H1 (cell line): Measurements from ENCODE around the gene ASAP2. TPM values are rescaled to one million over a fixed set of nuclear protein-coding genes. Genes with fewer than 3 reads are reported as not detected.

Source experiments
- CTCF ChIA-PET: fragments of 300-600 bp; sonication (Branson Sonifier 250); formaldehyde crosslinking; loops from one replicate; lab custom pipeline; 2021; ENCODE audit not compliant: partially characterized antibody; lab: Charles Lee
- POLR2A ChIA-PET: fragments of 300-600 bp; sonication (Branson Sonifier 250); formaldehyde crosslinking; loops from one replicate; lab custom pipeline; 2021; ENCODE audit warnings: inconsistent platforms; ENCODE audit not compliant: partially characterized antibody; lab: Charles Lee
- DNase-seq, 2 experiments: peaks; one replicate each; pipeline versions ENCODE4 v3.0.0 to v3.0.0-alpha.2; 2010 to 2022; ENCODE audit warnings: low spot score in 2 of 2, low read depth in 1 of 2, mixed read lengths in 1 of 2
- FAIRE-seq: peaks from 2 replicates; lab custom pipeline; 2011; peaks lifted over from hg19 to GRCh38; lab: Jason Lieb, UNC
- H2AFZ ChIP-seq: 2 replicates; pipeline ENCODE4 v1.8.1; 2012; ENCODE audit warnings: low read length, inconsistent platforms
- H2AK5ac ChIP-seq: 2 replicates; pipeline ENCODE4 v1.6.1; 2013; ENCODE audit warnings: low read depth, low read length
- H2BK120ac ChIP-seq: replicated peaks from 2 replicates; pipeline ENCODE3; 2013; ENCODE audit warnings: low read depth, low read length, inconsistent platforms
- H2BK12ac ChIP-seq: 2 replicates; pipeline ENCODE4 v1.6.1; 2013; ENCODE audit warnings: low read depth, low read length
- H2BK15ac ChIP-seq: 2 replicates; pipeline ENCODE4 v1.6.1; 2013; ENCODE audit warnings: low read length
- H2BK20ac ChIP-seq: 2 replicates; pipeline ENCODE4 v1.6.1; 2013; ENCODE audit warnings: low read length
- H2BK5ac ChIP-seq: 2 replicates; pipeline ENCODE4 v1.6.1; 2013; ENCODE audit warnings: low read depth, low read length
- H3K14ac ChIP-seq: 2 replicates; pipeline ENCODE4 v1.6.1; 2013; ENCODE audit warnings: inconsistent platforms; ENCODE audit not compliant: insufficient read length
- H3K18ac ChIP-seq: 2 replicates; pipeline ENCODE4 v1.6.1; 2013; ENCODE audit warnings: low read length; ENCODE audit errors: extremely low read depth
- H3K23ac ChIP-seq: 2 replicates; pipeline ENCODE4 v1.6.1; 2013; ENCODE audit warnings: inconsistent platforms; ENCODE audit not compliant: insufficient read length
- H3K23me2 ChIP-seq: 2 replicates; pipeline ENCODE4 v1.6.1; 2013; ENCODE audit warnings: low read depth, low read length
- H3K27ac ChIP-seq: 2 replicates; pipeline ENCODE4 v1.6.1; 2011; ENCODE audit warnings: low read depth, low read length, inconsistent platforms
- H3K27me3 ChIP-seq, 4 experiments: replicated peaks in 1 of 4; 1 replicate in 1 of 4; 2 replicates in 3 of 4; pipeline versions ENCODE4 v1.6.1 to v1.8.1; 2011 to 2013; ENCODE audit warnings: low read length in 3 of 4, mild to moderate bottlenecking in 3 of 4, inconsistent platforms in 2 of 4, mixed read lengths in 2 of 4, moderate library complexity in 1 of 4; ENCODE audit not compliant: control insufficient read depth in 3 of 4, insufficient read depth in 3 of 4; ENCODE audit errors: extremely low read depth in 1 of 4
- H3K36me3 ChIP-seq, 4 experiments: 2 replicates each; pipeline versions ENCODE4 v1.6.1 to v1.8.1; 2011 to 2013; ENCODE audit warnings: mild to moderate bottlenecking in 4 of 4, low read length in 3 of 4, moderate library complexity in 2 of 4, control low read depth in 1 of 4, inconsistent platforms in 1 of 4; ENCODE audit not compliant: insufficient read depth in 4 of 4, control insufficient read depth in 2 of 4
- H3K4ac ChIP-seq: replicated peaks from 2 replicates; pipeline ENCODE3; 2013; ENCODE audit warnings: low read length, low read depth, mixed read lengths, inconsistent platforms; ENCODE audit not compliant: insufficient read length
- H3K4me1 ChIP-seq, 4 experiments: replicated peaks in 1 of 4; 1 replicate in 1 of 4; 2 replicates in 3 of 4; pipeline versions ENCODE4 v1.6.1 to v1.8.1; 2011 to 2013; ENCODE audit warnings: low read length in 3 of 4, inconsistent platforms in 2 of 4, mixed read lengths in 1 of 4; ENCODE audit not compliant: insufficient read depth in 4 of 4, control insufficient read depth in 3 of 4
- H3K4me2 ChIP-seq, 2 experiments: 2 replicates each; pipeline versions ENCODE4 v1.6.1 to v1.8.1; 2011 to 2013; ENCODE audit warnings: low read depth in 2 of 2, low read length in 2 of 2, control low read depth in 1 of 2, inconsistent platforms in 1 of 2, mild to moderate bottlenecking in 1 of 2; ENCODE audit not compliant: insufficient read depth in 1 of 2
- H3K4me3 ChIP-seq, 4 experiments: fragments of 200-600, 300-600 bp in 1 of 4; sonication (generic), shearing (Covaris generic), sonication (Bioruptor Twin) in 1 of 4; 2 replicates each; pipeline versions ENCODE4 v1.5.1 to v1.8.1; 2011 to 2016; ENCODE audit warnings: low read length in 4 of 4, low read depth in 3 of 4, control low read depth in 2 of 4, inconsistent platforms in 2 of 4, mild to moderate bottlenecking in 2 of 4, mixed read lengths in 1 of 4, moderate library complexity in 1 of 4; ENCODE audit not compliant: insufficient read depth in 2 of 4; ENCODE audit errors: extremely low read depth in 1 of 4
- H3K56ac ChIP-seq: replicated peaks from 2 replicates; pipeline ENCODE3; 2013; ENCODE audit warnings: low read depth, mild to moderate bottlenecking, mixed read lengths, low read length, inconsistent platforms; ENCODE audit not compliant: insufficient read length
- H3K79me1 ChIP-seq: 2 replicates; pipeline ENCODE4 v1.6.1; 2013; ENCODE audit warnings: low read depth, low read length, control low read depth
- H3K79me2 ChIP-seq, 2 experiments: 2 replicates each; pipeline versions ENCODE4 v1.6.1 to v1.8.1; 2012 to 2013; ENCODE audit warnings: low read length in 2 of 2, mild to moderate bottlenecking in 2 of 2, inconsistent platforms in 1 of 2; ENCODE audit not compliant: insufficient read depth in 2 of 2, control insufficient read depth in 1 of 2
- H3K9ac ChIP-seq, 4 experiments: replicated peaks in 1 of 4; 1 replicate in 1 of 4; 2 replicates in 3 of 4; pipeline versions ENCODE4 v1.6.1 to v1.8.1; 2011 to 2013; ENCODE audit warnings: low read depth in 3 of 4, low read length in 3 of 4, control low read depth in 2 of 4, mild to moderate bottlenecking in 2 of 4, moderate library complexity in 2 of 4, inconsistent platforms in 1 of 4; ENCODE audit errors: extremely low read depth in 1 of 4
- H3K9me3 ChIP-seq, 2 experiments: 2 replicates each; pipeline versions ENCODE4 v1.6.1 to v1.8.1; 2012 to 2013; ENCODE audit warnings: mild to moderate bottlenecking in 2 of 2, moderate library complexity in 2 of 2, control low read depth in 1 of 2, inconsistent platforms in 1 of 2, low read depth in 1 of 2, low read length in 1 of 2, mixed read lengths in 1 of 2; ENCODE audit not compliant: insufficient read depth in 2 of 2
- H4K20me1 ChIP-seq, 2 experiments: replicated peaks in 1 of 2; 2 replicates each; pipeline versions ENCODE3 to v1.8.1; 2011 to 2013; ENCODE audit warnings: inconsistent platforms in 2 of 2, low read length in 2 of 2, mild to moderate bottlenecking in 1 of 2; ENCODE audit not compliant: insufficient read depth in 2 of 2, control insufficient read depth in 1 of 2
- H4K5ac ChIP-seq: 2 replicates; pipeline ENCODE4 v1.6.1; 2013; ENCODE audit warnings: low read length, low read depth, mixed read lengths, inconsistent platforms; ENCODE audit not compliant: insufficient read length
- H4K8ac ChIP-seq: 2 replicates; pipeline ENCODE4 v1.8.0; 2013; ENCODE audit warnings: mild to moderate bottlenecking, moderate library complexity, low read length, inconsistent platforms; ENCODE audit not compliant: insufficient read depth; ENCODE audit errors: extremely low read depth
- H4K91ac ChIP-seq: replicated peaks from 2 replicates; pipeline ENCODE3; 2013; ENCODE audit warnings: low read length, mixed read lengths, inconsistent platforms; ENCODE audit not compliant: insufficient read length
- KDM1A ChIP-seq: fragments of 200-600, 300-600 bp; sonication (generic); IDR thresholded peaks from 2 replicates; pipeline ENCODE4 v1.7.1; 2016; ENCODE audit warnings: mild to moderate bottlenecking, low read length, borderline replicate concordance
- NRF1 ChIP-seq: IDR thresholded peaks from 2 replicates; pipeline ENCODE4 v1.6.1; 2011; ENCODE audit warnings: mild to moderate bottlenecking, low read depth, low read length, improper control_type of control experiment
- YY1 ChIP-seq: IDR thresholded peaks from 2 replicates; pipeline ENCODE4 v1.6.1; 2011; ENCODE audit warnings: low read depth, mild to moderate bottlenecking, low read length
- WGBS, 2 experiments: shearing (Covaris generic) in 1 of 2; methylation state at CpG; one replicate each; pipeline versions ENCODE4 v1.1.6 to v1.1.7; 2013 to 2015; ENCODE audit warnings: low lambda C conversion rate in 2 of 2, mixed read lengths in 2 of 2, inconsistent platforms in 1 of 2, low coverage in 1 of 2, missing lambda C conversion rate in 1 of 2; ENCODE audit not compliant: insufficient replicate concordance in 2 of 2, insufficient coverage in 1 of 2, insufficient read length in 1 of 2; ENCODE audit errors: extremely low coverage in 1 of 2, missing lambda C conversion rate in 1 of 2; 5-methylcytosine and 5-hydroxymethylcytosine counted together
- polyA plus RNA-seq, 7 experiments: library from polyadenylated mRNA; depleted of rRNA in 3 of 7; stranded (reverse) in 5 of 7; unstranded in 2 of 7; fragments of >200 nt in 5 of 7; fragments of 200-250 nt in 2 of 7; gene quantifications; 1 replicate in 5 of 7; 2 replicates in 1 of 7; 4 replicates in 1 of 7; pipeline versions ENCODE4 v1.2.1 to v1.2.3, GENCODE V29; 2011 to 2013; ENCODE audit warnings: missing spikeins in 2 of 7, mixed read lengths in 2 of 7
- total RNA-seq: library from RNA; stranded (reverse); fragmentation: NEBNext Ultra II Directional; extraction: Animal tissue kit (Norgen Biotek cat#: 25700); gene quantifications from 2 replicates; pipeline ENCODE4 v1.2.1, GENCODE V29; 2021

Gene ASAP2
- total and polyA plus RNA-seq, 2 of the 8 experiments (the other 6 are each of a cell fraction or from before 2014, with no cell fraction given) = 10.2 to 18.7 TPM

DNA sequence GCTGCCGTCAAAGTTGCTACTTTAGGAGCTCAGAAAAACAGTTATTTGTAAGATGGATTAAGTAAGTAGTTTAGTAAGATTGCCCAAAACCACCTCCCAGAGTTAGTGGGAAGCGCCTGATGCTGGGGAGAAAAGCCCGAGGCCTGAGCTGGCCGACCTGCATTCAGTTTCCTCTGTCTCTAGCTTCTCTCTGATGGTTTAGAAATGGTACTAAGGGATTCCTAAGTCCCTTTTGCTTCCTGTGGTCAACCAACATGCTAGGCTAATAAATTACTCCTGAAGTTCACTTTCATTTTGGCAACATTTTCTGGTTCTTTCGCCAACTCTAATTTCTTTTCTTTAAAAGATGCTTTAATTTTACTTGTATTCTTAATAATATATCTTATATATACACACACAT is 60.1 kb downstream of the ASAP2 start:
- Histone ChIP-seq H2BK120ac (no peak overlapping the region), H3K4me1 (peaks cover 0 to 16% (median 0%) of the 10 kb centered on the region in 4 experiments; a peak in 3 of 7 replicates), H2BK5ac (no peak overlapping the region), H3K56ac (no peak overlapping the region), H3K36me3 (no peaks in the 10 kb centered on the region), H4K91ac (no peak overlapping the region), H3K79me2 (peaks cover 0 to 10% of the 10 kb centered on the region in 2 experiments; a peak in 2 of 4 replicates), H3K4me3 (no peak overlapping the region), H4K8ac (no peak overlapping the region), H2BK20ac (no peak overlapping the region), H4K20me1 (peaks cover 0 to 8% of the 10 kb centered on the region in 2 experiments), H3K79me1 (no peaks in the 10 kb centered on the region; the same call in 1 of the 2 replicates), H3K23ac (no peak overlapping the region), H3K23me2 (no peaks in the 10 kb centered on the region), H4K5ac (no peak overlapping the region), H2AFZ (no peak overlapping the region), H3K4ac (no peak overlapping the region), H2BK12ac (no peak overlapping the region), H2BK15ac (no peak overlapping the region), H2AK5ac (no peak overlapping the region), H3K9me3 (no peaks in the 10 kb centered on the region), H3K9ac (no peak overlapping the region), H3K14ac (no peak overlapping the region), H3K27ac (no peak overlapping the region), H3K18ac (no peak overlapping the region), H3K4me2 (no peak overlapping the region), H3K27me3 (no peaks in the 10 kb centered on the region)
- ChIA-PET POLR2A (interaction anchor here (1.5 kb wide), 1 partner anchor 9 kb away, joined by 3 read pairs; no protein-coding TSS in a partner anchor), CTCF (interaction anchor here (0.8 to 1.1 kb wide), 2 partner anchors 12 to 48 kb away, joined by 3 to 4 read pairs; no protein-coding TSS in a partner anchor)
- DNase-seq = no peak
- WGBS, 2 experiments = 91% methylated on average over 5 of the region's 5 CpGs; no CpG with 5 or more reads in 1 of the 2 experiments
- no peak for FAIRE-seq
- TF ChIP-seq KDM1A = no peak
- TF ChIP-seq NRF1 = no peak
- TF ChIP-seq YY1 = no peak
